ENCODE data around the gene UPF2.

UPF2 gene

GRCh38 chr10:12055732-12056131 is 13.1 kb upstream of the UPF2 start:
- Histone ChIP-seq H3K9me3 (ENCODE audit: low read depth, low read length) (no peaks in the 10 kb centered on the region), H3K27ac (no peak overlapping the region), H3K9ac (ENCODE audit: insufficient read length) (no peak overlapping the region), H3K4me3 (no peak overlapping the region), H3K36me3 (ENCODE audit: insufficient read depth, low read length) (no peaks in the 10 kb centered on the region)
- DNase-seq (ENCODE audit: low read depth, low spot score), result no peak
- TF ChIP-seq EZH2 (IDR thresholded peaks at IDR 0.05) (no peak), FOXP2 (optimal IDR thresholded peaks at IDR 0.05; ENCODE audit: control extremely low read depth, extremely low read length, insufficient read depth) (no peak), POLR2AphosphoS5 (IDR thresholded peaks at IDR 0.05; ENCODE audit: borderline replicate concordance, low read depth, low read length) (no peak)

- no peak overlapping the region for H3K4me3 ChIP-seq
- no peak for DNase-seq (ENCODE audit: low read depth, low spot score)
- H3K36me3 ChIP-seq (ENCODE audit: insufficient read depth, low read length), result no peaks in the 10 kb centered on the region
- no peak overlapping the region for H3K9ac ChIP-seq (ENCODE audit: insufficient read length)
- TF ChIP-seq FOXP2 (optimal IDR thresholded peaks at IDR 0.05; ENCODE audit: control extremely low read depth, extremely low read length, insufficient read depth) (no peak), POLR2AphosphoS5 (IDR thresholded peaks at IDR 0.05; ENCODE audit: borderline replicate concordance, low read depth, low read length) (no peak), EZH2 (IDR thresholded peaks at IDR 0.05) (no peak)
- H3K9me3 ChIP-seq (ENCODE audit: low read depth, low read length), result no peaks in the 10 kb centered on the region
- H3K27ac ChIP-seq, result no peak overlapping the region
Measured at GRCh38 chr10:12051241-12051640, 8.6 kb upstream of the UPF2 start.

- Histone ChIP-seq H3K36me3 (ENCODE audit: insufficient read depth, low read length) (no peaks in the 10 kb centered on the region), H3K9ac (ENCODE audit: insufficient read length) (no peak overlapping the region), H3K4me3 (no peak overlapping the region), H3K9me3 (ENCODE audit: low read depth, low read length) (no peaks in the 10 kb centered on the region), H3K27ac (no peak overlapping the region)
- DNase-seq (ENCODE audit: low read depth, low spot score), result no peak
- no peak for TF ChIP-seq POLR2AphosphoS5 (IDR thresholded peaks at IDR 0.05; ENCODE audit: borderline replicate concordance, low read depth, low read length)
- TF ChIP-seq EZH2 (IDR thresholded peaks at IDR 0.05), result no peak
Measured at GRCh38 chr10:12050528-12050927, 7.9 kb upstream of the UPF2 start.

- TF ChIP-seq FOXP2 (optimal IDR thresholded peaks at IDR 0.05; ENCODE audit: control extremely low read depth, extremely low read length, insufficient read depth), result no peak
- TF ChIP-seq EZH2 (IDR thresholded peaks at IDR 0.05), result no peak
- TF ChIP-seq POLR2AphosphoS5 (IDR thresholded peaks at IDR 0.05; ENCODE audit: borderline replicate concordance, low read depth, low read length), result no peak
- Histone ChIP-seq H3K36me3 (ENCODE audit: insufficient read depth, low read length) (no peaks in the 10 kb centered on the region), H3K9ac (ENCODE audit: insufficient read length) (no peak overlapping the region), H3K4me3 (no peak overlapping the region), H3K27ac (no peak overlapping the region), H3K9me3 (ENCODE audit: low read depth, low read length) (no peaks in the 10 kb centered on the region)
- no peak for DNase-seq (ENCODE audit: low read depth, low spot score)
Measured at GRCh38 chr10:12048547-12048946, 5.9 kb upstream of the UPF2 start.

GRCh38 chr10:12045596-12045995 is 3.0 kb upstream of the UPF2 start:
- TF ChIP-seq FOXP2 (optimal IDR thresholded peaks at IDR 0.05; ENCODE audit: control extremely low read depth, extremely low read length, insufficient read depth), result no peak
- TF ChIP-seq EZH2 (IDR thresholded peaks at IDR 0.05), result no peak
- no peak for TF ChIP-seq POLR2AphosphoS5 (IDR thresholded peaks at IDR 0.05; ENCODE audit: borderline replicate concordance, low read depth, low read length)
- H3K9ac ChIP-seq (ENCODE audit: insufficient read length), result no peak overlapping the region
- no peak overlapping the region for H3K27ac ChIP-seq
- no peak for DNase-seq (ENCODE audit: low read depth, low spot score)
- no peaks in the 10 kb centered on the region for H3K36me3 ChIP-seq (ENCODE audit: insufficient read depth, low read length)
- H3K9me3 ChIP-seq (ENCODE audit: low read depth, low read length), result no peaks in the 10 kb centered on the region
- H3K4me3 ChIP-seq, result no peak overlapping the region

GRCh38 chr10:12042409-12042796 is 206 bp downstream of the UPF2 start:
- Histone ChIP-seq H3K9ac (ENCODE audit: insufficient read length) (peak overlapping the region; percentile 91), H3K4me3 (peak overlapping the region; percentile 80), H3K36me3 (ENCODE audit: insufficient read depth, low read length) (no peaks in the 10 kb centered on the region), H3K9me3 (ENCODE audit: low read depth, low read length) (no peaks in the 10 kb centered on the region), H3K27ac (peak overlapping the region; percentile 74; the same call in 1 of the 2 replicates)
- TF ChIP-seq POLR2AphosphoS5 (IDR thresholded peaks at IDR 0.05; ENCODE audit: borderline replicate concordance, low read depth, low read length) (peak; percentile 45; the same call in 1 of the 2 replicates), EZH2 (IDR thresholded peaks at IDR 0.05) (no peak)
- DNase-seq (ENCODE audit: low read depth, low spot score), result no peak

- DNase-seq (ENCODE audit: low read depth, low spot score), result no peak
- TF ChIP-seq POLR2AphosphoS5 (IDR thresholded peaks at IDR 0.05; ENCODE audit: borderline replicate concordance, low read depth, low read length) (no peak), FOXP2 (optimal IDR thresholded peaks at IDR 0.05; ENCODE audit: control extremely low read depth, extremely low read length, insufficient read depth) (no peak), EZH2 (IDR thresholded peaks at IDR 0.05) (no peak)
- H3K27ac ChIP-seq, result peak overlapping the region; percentile 74; the same call in 1 of the 2 replicates
- peak overlapping the region; percentile 91 for H3K9ac ChIP-seq (ENCODE audit: insufficient read length)
- H3K36me3 ChIP-seq (ENCODE audit: insufficient read depth, low read length), result no peaks in the 10 kb centered on the region
- peak overlapping the region; percentile 80 for H3K4me3 ChIP-seq
- H3K9me3 ChIP-seq (ENCODE audit: low read depth, low read length), result no peaks in the 10 kb centered on the region
Measured at GRCh38 chr10:12041766-12042408, 722 bp downstream of the UPF2 start.

- no peak for TF ChIP-seq EZH2 (IDR thresholded peaks at IDR 0.05)
- no peak for TF ChIP-seq POLR2AphosphoS5 (IDR thresholded peaks at IDR 0.05; ENCODE audit: borderline replicate concordance, low read depth, low read length)
- TF ChIP-seq FOXP2 (optimal IDR thresholded peaks at IDR 0.05; ENCODE audit: control extremely low read depth, extremely low read length, insufficient read depth), result no peak
- H3K9ac ChIP-seq (ENCODE audit: insufficient read length), result no peak overlapping the region
- DNase-seq (ENCODE audit: low read depth, low spot score), result no peak
- H3K27ac ChIP-seq, result no peak overlapping the region
- H3K36me3 ChIP-seq (ENCODE audit: insufficient read depth, low read length), result no peaks in the 10 kb centered on the region; the same call in 1 of the 2 replicates
- H3K4me3 ChIP-seq, result no peak overlapping the region
- no peaks in the 10 kb centered on the region for H3K9me3 ChIP-seq (ENCODE audit: low read depth, low read length)
Measured at GRCh38 chr10:12036073-12036655, 6.4 kb downstream of the UPF2 start.

- H3K27ac ChIP-seq, result no peak overlapping the region
- DNase-seq (ENCODE audit: low read depth, low spot score), result no peak
- H3K9me3 ChIP-seq (ENCODE audit: low read depth, low read length), result no peaks in the 10 kb centered on the region
- H3K36me3 ChIP-seq (ENCODE audit: insufficient read depth, low read length), result peaks cover 8% of the 10 kb centered on the region; the same call in 1 of the 2 replicates
- no peak overlapping the region for H3K9ac ChIP-seq (ENCODE audit: insufficient read length)
- H3K4me3 ChIP-seq, result no peak overlapping the region
- TF ChIP-seq EZH2 (IDR thresholded peaks at IDR 0.05) (no peak), POLR2AphosphoS5 (IDR thresholded peaks at IDR 0.05; ENCODE audit: borderline replicate concordance, low read depth, low read length) (no peak), FOXP2 (optimal IDR thresholded peaks at IDR 0.05; ENCODE audit: control extremely low read depth, extremely low read length, insufficient read depth) (no peak)
Measured at GRCh38 chr10:12031404-12031803, 11.2 kb downstream of the UPF2 start.

Measured in SK-N-MC (cell line).